ENCODE data around the gene NCLN.

DNA sequence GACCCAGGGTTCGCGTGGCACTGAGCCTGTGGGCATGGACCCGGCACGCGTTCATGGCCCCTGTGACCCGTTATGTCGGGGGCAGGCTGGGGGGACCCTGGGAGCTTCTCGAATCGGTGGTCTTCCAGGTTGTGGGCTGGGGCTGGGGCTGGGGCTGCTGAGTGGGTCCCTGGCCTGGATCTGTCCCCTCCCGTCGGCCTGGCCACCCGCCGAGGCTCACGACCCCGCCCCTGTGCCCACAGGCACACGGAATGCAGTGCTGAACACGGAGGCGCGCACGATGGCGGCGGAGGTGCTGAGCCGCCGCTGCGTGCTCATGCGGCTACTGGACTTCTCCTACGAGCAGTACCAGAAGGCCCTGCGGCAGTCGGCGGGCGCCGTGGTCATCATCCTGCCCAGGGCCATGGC is 6.5 kb downstream of the NCLN start:
- TF ChIP-seq POLR2A (IDR thresholded peaks at IDR 0.05): no peak
- TF ChIP-seq CTCF (IDR thresholded peaks at IDR 0.05): no peak

Measured in prostate gland (tissue), 2 donors.